GM19193 (cell line): ENCODE results near the gene ATF6.

Source experiments
- POLR2A ChIP-seq: IDR thresholded peaks from 4 replicates; pipeline ENCODE4 v1.6.1; 2011; ENCODE audit not compliant: insufficient read depth, insufficient read length; ENCODE audit errors: extremely low read depth

The ATF6 gene

GRCh38 chr1:161749509-161750407 lies 16.4 kb upstream of the ATF6 start, which contains the start of gene DUSP12:
TSS of gene DUSP12 (plus strand) at chr1:161749786. CDS start at chr1:161749802, 16 bp downstream.
- TF ChIP-seq POLR2A, result peak; percentile 85

- TF ChIP-seq POLR2A, result no peak
These were observed 2.5 kb upstream of the ATF6 start for GRCh38 chr1:161763522-161764098.

GRCh38 chr1:161768461-161768860 lies 2.3 kb downstream of the ATF6 start:
- no peak for TF ChIP-seq POLR2A

- no peak for TF ChIP-seq POLR2A
These were observed 3.0 kb downstream of the ATF6 start for GRCh38 chr1:161768986-161769672.

GRCh38 chr1:161770250-161770649 lies 4.1 kb downstream of the ATF6 start:
- TF ChIP-seq POLR2A, result no peak

- TF ChIP-seq POLR2A, result no peak
These were observed 5.0 kb downstream of the ATF6 start for GRCh38 chr1:161771161-161771560.

GRCh38 chr1:161771973-161772372 lies 5.9 kb downstream of the ATF6 start:
- TF ChIP-seq POLR2A, result no peak

- no peak for TF ChIP-seq POLR2A
These were observed 6.3 kb downstream of the ATF6 start for GRCh38 chr1:161772397-161772796.

- no peak for TF ChIP-seq POLR2A
These were observed 7.7 kb downstream of the ATF6 start for GRCh38 chr1:161773791-161774190.

GRCh38 chr1:161777261-161777660 lies 11.1 kb downstream of the ATF6 start:
- no peak for TF ChIP-seq POLR2A

GRCh38 chr1:161778522-161778921 lies 12.4 kb downstream of the ATF6 start:
- TF ChIP-seq POLR2A, result no peak

- no peak for TF ChIP-seq POLR2A
These were observed 13.3 kb downstream of the ATF6 start for GRCh38 chr1:161779393-161779792.

GRCh38 chr1:161781995-161782394 lies 15.9 kb downstream of the ATF6 start:
- no peak for TF ChIP-seq POLR2A

- TF ChIP-seq POLR2A, result no peak
These were observed 16.8 kb downstream of the ATF6 start for GRCh38 chr1:161782886-161783285.

- TF ChIP-seq POLR2A, result no peak
These were observed 18.8 kb downstream of the ATF6 start for GRCh38 chr1:161784968-161785367.
